NCI-H128 (cell line): Measurements from ENCODE around the gene HOXA5.
A peak's percentile ranks its signal among the peaks of the same experiment; 100 is the strongest.

Source experiments
- DNase-seq: peaks from one replicate; lab custom pipeline; 2025; ENCODE audit not compliant: unreplicated experiment; lab: John Stamatoyannopoulos, UW

HOXA5 gene

DNA sequence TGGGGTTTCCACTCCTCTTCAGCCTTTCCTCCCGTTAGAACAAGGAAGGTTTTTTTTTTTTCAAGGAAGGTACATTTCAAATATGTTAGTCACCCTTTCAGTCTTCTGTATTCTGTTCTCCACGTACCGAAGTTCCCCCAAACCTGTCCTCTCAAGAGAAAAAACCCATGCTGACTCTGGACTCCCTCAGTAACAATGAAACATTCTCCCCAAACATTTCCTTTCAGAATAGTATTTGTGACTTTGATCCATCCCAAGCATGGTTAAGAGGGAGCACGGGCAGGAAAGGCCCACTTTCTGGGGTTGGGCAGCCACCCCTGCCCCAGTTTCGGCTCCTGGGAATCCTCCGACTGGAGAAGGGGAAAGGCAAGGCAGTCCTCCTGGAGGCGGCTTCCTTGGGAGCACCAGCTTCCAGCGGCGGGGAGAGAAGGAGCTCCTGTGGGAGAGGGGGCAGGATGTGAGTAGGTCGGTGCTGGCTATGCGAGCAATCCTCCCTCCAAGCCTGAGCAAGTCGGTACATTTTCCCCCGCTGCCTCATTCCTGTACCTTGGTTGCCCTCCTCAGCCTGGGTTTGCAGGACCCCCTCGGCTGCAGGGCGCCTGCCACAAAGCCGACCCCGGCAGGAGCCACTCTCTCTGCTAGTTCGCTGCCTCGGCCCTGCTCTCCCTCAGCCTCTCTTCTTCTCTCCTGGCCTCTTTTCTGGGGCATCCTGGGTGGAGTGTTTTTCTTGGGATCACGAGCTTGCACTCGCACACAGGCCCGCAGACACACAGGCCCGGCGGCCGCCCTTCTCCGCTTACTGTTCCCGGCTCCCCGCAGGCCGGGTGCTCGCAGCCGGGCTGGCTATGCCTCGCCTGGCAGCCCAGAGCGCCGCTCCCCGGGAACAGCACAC lies 45.5 kb downstream of the HOXA5 start:
- no peak for DNase-seq

- no peak for DNase-seq
These were observed 46.5 kb downstream of the HOXA5 start for GRCh38 chr7:27096768-27097514.

DNA sequence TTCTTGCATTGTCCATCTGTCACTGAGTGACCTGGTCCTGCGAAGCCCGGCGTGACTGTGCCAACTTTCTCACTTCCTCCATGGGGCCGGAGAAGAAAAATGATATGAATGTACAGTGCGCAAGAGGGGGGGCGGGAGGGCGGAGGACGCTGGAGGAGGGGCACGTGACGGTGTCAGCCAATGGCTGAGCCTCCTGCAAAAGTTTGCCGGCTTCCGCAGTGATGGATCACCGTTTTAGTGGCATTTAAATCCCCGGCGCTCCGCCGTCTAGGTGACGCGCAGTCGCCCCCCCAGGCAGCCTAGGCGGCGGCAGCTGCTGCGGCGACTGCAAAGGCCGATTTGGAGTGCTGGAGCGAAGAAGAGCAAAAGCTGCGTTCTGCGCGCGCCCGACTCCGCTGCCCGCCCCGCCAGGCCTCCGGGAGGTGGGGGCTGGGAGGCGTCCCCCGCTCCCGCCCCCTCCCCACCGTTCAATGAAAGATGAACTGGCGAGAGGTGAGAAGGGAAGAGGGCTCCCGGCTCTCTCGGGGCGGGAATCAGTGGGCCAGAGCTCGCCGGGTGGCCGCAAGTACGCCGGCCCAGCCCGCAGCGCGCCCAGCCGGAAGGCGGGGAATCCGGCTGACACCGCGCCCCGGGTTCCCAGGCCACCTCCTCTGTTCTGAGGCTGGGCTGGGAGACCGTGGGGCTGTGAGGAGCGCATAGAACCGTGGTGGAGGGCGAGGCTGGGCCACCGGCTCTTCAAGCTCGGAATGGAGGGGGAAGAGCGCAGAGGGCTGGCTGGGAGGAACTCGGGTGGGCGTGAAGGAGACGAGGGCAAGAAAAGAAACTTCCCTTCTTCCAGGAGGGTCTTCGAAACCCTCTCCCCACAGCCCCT lies 47.3 kb downstream of the HOXA5 start, which contains the start of gene HOXA1:
HOXA1 (minus strand) TSS at position 104 of the 871 bp plus-strand sequence; CDS start at position 16, 88 bp downstream.
- peak; percentile 43 for DNase-seq

GRCh38 chr7:27095050-27095896 lies 48.2 kb downstream of the HOXA5 start:
- DNase-seq, result no peak

DNA sequence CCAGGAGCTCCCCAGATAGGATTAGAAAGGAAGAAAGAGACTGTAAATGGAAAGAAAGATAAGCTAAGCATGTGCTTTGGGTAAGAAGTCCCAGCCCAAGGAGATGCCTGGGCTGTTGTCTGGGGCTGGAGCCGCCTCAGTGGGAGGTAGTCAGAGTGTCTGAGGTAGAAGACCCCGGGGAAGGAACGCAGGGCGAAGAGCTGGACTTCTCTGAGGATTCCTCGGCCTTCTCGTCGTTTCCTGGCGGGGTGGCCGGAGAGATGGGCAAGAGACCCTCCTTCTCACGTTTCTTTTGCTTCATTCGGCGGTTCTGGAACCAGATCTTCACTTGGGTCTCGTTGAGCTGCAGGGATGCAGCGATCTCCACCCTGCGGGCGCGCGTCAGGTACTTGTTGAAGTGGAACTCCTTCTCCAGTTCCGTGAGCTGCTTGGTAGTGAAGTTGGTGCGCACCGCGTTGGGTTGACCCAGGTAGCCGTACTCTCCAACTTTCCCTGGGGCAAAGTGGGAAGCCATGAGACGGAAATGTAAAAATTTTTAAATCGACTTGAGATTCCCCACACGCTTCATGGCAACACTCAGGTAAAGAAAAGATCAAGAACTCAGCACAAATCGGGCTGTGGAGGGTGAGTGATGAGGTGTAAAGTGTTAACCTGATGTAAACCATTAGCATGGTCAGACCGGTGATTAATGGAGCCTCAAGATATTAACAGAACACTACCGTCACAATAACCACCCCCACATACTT lies 49.0 kb downstream of the HOXA5 start:
- no peak for DNase-seq

DNA sequence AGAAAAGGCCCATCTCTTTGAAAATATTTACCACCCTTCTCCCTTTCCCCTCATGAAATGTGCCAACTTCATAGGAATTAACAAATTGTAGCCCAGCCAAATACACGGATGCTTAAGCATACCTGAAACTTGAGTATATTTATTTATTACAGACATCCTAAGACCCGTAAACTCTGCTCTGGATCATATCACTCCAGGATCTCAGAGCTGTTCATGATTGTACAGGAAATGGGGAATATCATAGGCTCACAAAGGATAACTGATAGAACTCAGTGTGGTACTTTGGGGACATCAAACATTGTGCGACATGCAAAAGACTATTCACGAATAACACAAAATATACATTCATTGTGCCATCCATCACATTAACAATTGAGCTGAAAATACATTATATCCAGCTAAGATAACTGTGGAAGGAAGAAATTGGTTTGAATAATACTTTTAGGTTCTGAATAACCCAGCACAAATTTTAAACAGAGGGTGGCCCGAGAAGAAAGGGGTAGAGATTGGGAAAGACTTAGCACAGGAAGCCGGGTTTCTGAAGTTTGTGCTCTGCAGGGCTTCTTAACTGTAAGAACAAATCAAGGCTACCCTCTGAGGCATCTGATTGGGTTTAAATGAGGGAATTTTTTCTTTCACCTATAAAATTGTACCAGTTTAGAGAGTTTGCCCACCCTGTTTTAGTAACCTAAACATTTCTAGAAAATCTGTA lies 50.1 kb downstream of the HOXA5 start:
- DNase-seq, result no peak

GRCh38 chr7:27092819-27093110 lies 50.7 kb downstream of the HOXA5 start:
- no peak for DNase-seq

GRCh38 chr7:27091941-27092818 lies 51.3 kb downstream of the HOXA5 start:
- DNase-seq, result no peak

GRCh38 chr7:27091105-27091504 lies 52.4 kb downstream of the HOXA5 start:
- DNase-seq, result no peak
